IMR-90 (cell line): ENCODE data around the gene SLX4. TPM values are rescaled to one million over a fixed set of nuclear protein-coding genes. Genes with fewer than 3 reads are reported as not detected.

Experiments used
- polyA plus RNA-seq, 3 experiments: library from polyadenylated mRNA; depleted of rRNA; stranded (reverse); fragments of >200 nt; gene quantifications; 2 replicates each; pipeline ENCODE4 v1.2.3, GENCODE V29; 2012; ENCODE audit warnings: low replicate concordance in 1 of 3
- total RNA-seq: library from RNA; depleted of rRNA; stranded (reverse); fragments of >200 nt; gene quantifications from 2 replicates; pipeline ENCODE4 v1.2.3, GENCODE V29; 2012; rRNA removed

The SLX4 gene
- total and polyA plus RNA-seq, 2 of the 4 experiments (the other 2 are of a cell fraction), result 1.3 to 3.1 TPM

Other genes starting within 250 kb of the SLX4 start
- gene ZSCAN32, start 210.6 kb downstream of the SLX4 start, total RNA-seq, result 10.0 and 16.5 TPM in 2 replicates
- 10.3 and 13.0 TPM in 2 replicates for gene ZSCAN32, start 210.6 kb downstream of the SLX4 start, polyA plus RNA-seq (2012; rRNA removed)
- 5.3 and 7.2 TPM in 2 replicates for gene ZNF174, start 210.4 kb downstream of the SLX4 start, total RNA-seq
- gene ZNF174, start 210.4 kb downstream of the SLX4 start, polyA plus RNA-seq (2012; rRNA removed), result 9.4 and 10.6 TPM in 2 replicates
- gene ZNF597, start 168.1 kb downstream of the SLX4 start, total RNA-seq, result 3.0 and 3.1 TPM in 2 replicates
- 0.79 and 0.91 TPM in 2 replicates for gene ZNF597, start 168.1 kb downstream of the SLX4 start, polyA plus RNA-seq (2012; rRNA removed)
- gene NAA60, start 167.9 kb downstream of the SLX4 start, total RNA-seq, result 5.6 and 7.5 TPM in 2 replicates
- 15.2 and 18.0 TPM in 2 replicates for gene NAA60, start 167.9 kb downstream of the SLX4 start, polyA plus RNA-seq (2012; rRNA removed)
- gene C16orf90, start 116.1 kb downstream of the SLX4 start, total RNA-seq, result not detected in 2 replicates
- gene C16orf90, start 116.1 kb downstream of the SLX4 start, polyA plus RNA-seq (2012; rRNA removed), result not detected in 2 replicates
- gene CLUAP1, start 110.6 kb downstream of the SLX4 start, total RNA-seq, result 6.8 and 13.3 TPM in 2 replicates
- 10.7 and 14.4 TPM in 2 replicates for gene CLUAP1, start 110.6 kb downstream of the SLX4 start, polyA plus RNA-seq (2012; rRNA removed)
- not detected in 2 replicates for gene NLRC3, start 34.2 kb downstream of the SLX4 start, total RNA-seq
- gene NLRC3, start 34.2 kb downstream of the SLX4 start, polyA plus RNA-seq (2012; rRNA removed), result not detected in 2 replicates
- gene DNASE1, start 43.1 kb upstream of the SLX4 start, total RNA-seq, result 5.4 and 6.1 TPM in 2 replicates
- 12.9 and 15.9 TPM in 2 replicates for gene DNASE1, start 43.1 kb upstream of the SLX4 start, polyA plus RNA-seq (2012; rRNA removed)
- 137 and 145 TPM in 2 replicates for gene TRAP1, start 105.9 kb upstream of the SLX4 start, total RNA-seq
- 139 and 172 TPM in 2 replicates for gene TRAP1, start 105.9 kb upstream of the SLX4 start, polyA plus RNA-seq (2012; rRNA removed)